Measurements from ENCODE around the gene SCMH1. TPM values are rescaled to one million over a fixed set of nuclear protein-coding genes. Genes with fewer than 3 reads are reported as not detected.

Gene SCMH1
- total RNA-seq, 4 donors from 2014 or later: 30.6 to 72.9 (median 36.3) TPM

GRCh38 chr1:41022424-41022823 lies 219.7 kb downstream of the SCMH1 start:
- TF ChIP-seq POLR2A (IDR thresholded peaks at IDR 0.05): no peak
- TF ChIP-seq CTCF (IDR thresholded peaks at IDR 0.05): no peak
- no peak for TF ChIP-seq EP300 (IDR thresholded peaks at IDR 0.05)
- WGBS, 2 donors: 86 to 92% methylated on average over 8 to 10 of the region's 10 CpGs
- DNase-seq (ENCODE audit: low spot score in 2 of 2): no peak
- Histone ChIP-seq H3K9me3 (no peaks in the 10 kb centered on the region), H3K36me3 (peaks cover 0 to 56% (median 3%) of the 10 kb centered on the region in 3 donors), H3K4me3 (no peak overlapping the region), H3K4me1 (peaks cover 0 to 14% (median 0%) of the 10 kb centered on the region in 4 donors), H3K27me3 (no peaks in the 10 kb centered on the region), H3K27ac (no peak overlapping the region)

DNA sequence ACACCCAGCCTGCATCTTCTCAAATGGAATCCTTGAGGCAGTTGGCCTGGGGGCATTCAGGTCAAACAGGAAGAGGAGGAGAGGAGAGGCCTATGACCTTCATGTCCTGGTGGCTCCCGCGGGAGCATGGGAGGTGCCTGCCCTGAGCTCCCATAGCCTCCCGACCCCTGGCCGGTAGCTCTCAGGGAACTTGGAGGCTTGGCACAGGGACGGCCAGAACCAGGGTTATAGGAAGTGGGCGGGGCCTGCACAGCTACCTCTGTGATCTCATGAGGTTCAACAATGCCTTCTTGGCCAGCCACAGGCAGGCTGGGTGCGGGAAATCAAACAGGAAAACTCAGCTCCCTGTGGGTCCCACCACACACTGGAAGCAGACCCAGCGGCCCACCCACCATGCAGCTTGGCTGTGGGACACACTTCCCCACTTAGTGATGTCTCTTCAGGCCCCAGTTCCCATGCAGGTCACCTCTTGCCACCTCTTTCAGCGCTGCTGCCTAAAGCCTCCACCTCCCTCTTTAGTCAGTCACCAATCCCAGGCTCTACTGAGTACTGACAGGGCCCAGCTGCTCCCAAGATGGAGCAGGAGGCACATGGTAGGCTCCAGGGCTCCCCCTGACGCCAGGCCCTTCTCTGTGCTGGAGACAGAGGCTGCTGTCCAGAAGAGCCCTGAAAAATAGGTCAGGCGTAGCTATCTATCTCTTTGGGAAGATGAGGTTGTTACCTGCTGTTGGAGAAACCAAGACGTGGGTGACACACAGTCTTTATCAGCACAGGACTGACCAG lies 220.4 kb downstream of the SCMH1 start, which contains the start of gene SLFNL1:
Gene SLFNL1, minus strand, starts transcription at position 200 of the 783 bp plus-strand sequence. CDS start 1,065 bp downstream, outside the sequence.
- TF ChIP-seq CTCF (IDR thresholded peaks at IDR 0.05) (no peak), POLR2A (IDR thresholded peaks at IDR 0.05) (no peak), EP300 (IDR thresholded peaks at IDR 0.05) (no peak)
- Histone ChIP-seq H3K27me3 (no peaks in the 10 kb centered on the region), H3K36me3 (peaks cover 0 to 56% (median 0%) of the 10 kb centered on the region in 3 donors), H3K4me1 (peaks cover 0 to 14% (median 0%) of the 10 kb centered on the region in 4 donors), H3K9me3 (no peaks in the 10 kb centered on the region), H3K4me3 (no peak within 1 kb of the TSS), H3K27ac (no peak within 1 kb of the TSS)
- DNase-seq (ENCODE audit: low spot score in 2 of 2): no peak
- WGBS, 2 donors: 50 to 53% methylated on average over 10 to 11 of the region's 12 CpGs

DNA sequence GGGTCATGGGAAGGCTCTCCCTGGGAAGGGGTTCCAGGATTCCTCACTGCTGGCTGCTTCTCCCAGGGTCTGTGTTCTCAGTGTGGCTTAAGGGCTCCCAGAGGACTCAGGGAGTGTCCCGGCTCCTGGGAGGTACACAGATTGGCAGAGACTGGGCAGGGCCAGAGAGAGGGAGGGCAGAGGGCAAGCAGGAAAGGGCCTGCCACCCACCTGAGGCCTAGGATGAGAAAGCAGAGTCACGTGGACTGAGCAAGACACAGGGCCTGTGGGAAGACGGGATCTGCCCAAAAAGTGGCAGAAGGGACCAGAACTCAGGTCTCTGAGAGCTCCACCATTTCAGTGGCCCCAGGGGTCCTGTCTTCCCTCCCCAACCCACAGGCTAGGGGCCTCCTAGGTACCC lies 221.5 kb downstream of the SCMH1 start:
- no peaks in the 10 kb centered on the region for H3K27me3 ChIP-seq
- no peak for DNase-seq (ENCODE audit: low spot score in 2 of 2)
- peaks cover 0 to 18% (median 0%) of the 10 kb centered on the region in 4 donors for H3K4me1 ChIP-seq
- 53 to 73% methylated on average over 3 of the region's 3 CpGs for WGBS, 2 donors
- H3K9me3 ChIP-seq: no peaks in the 10 kb centered on the region
- no peak for TF ChIP-seq EP300 (IDR thresholded peaks at IDR 0.05)
- no peak overlapping the region for H3K4me3 ChIP-seq
- no peak overlapping the region for H3K27ac ChIP-seq
- H3K36me3 ChIP-seq: peaks cover 0 to 56% (median 0%) of the 10 kb centered on the region in 3 donors

DNA sequence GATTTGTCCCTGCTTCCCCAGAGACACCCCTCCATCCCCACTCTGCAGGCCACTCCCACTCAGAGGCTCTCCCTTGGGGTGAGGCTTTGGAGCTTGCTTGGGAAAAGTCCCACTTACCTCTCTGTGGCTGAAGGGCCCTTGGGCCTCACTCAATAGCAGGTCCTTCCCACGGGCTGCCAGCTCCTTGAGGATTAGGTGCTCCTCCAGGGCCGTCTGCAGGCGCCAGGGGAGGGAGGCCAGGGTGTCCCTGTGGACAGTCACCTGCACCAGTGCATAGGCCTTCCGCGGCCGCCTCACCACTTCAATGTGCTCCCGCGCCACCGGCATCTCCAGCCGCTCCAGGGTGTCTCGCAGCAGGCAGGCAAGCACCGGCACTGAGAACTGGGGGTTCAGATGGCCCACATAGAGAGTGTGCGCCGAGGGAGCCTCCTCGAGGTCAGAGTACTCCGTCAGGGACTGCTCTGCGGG lies 222.0 kb downstream of the SCMH1 start:
- no peak for DNase-seq (ENCODE audit: low spot score in 2 of 2)
- Histone ChIP-seq H3K36me3 (peaks cover 0 to 54% (median 0%) of the 10 kb centered on the region in 3 donors), H3K27ac (no peak overlapping the region), H3K27me3 (no peaks in the 10 kb centered on the region), H3K4me1 (peaks cover 0 to 23% (median 0%) of the 10 kb centered on the region in 4 donors), H3K9me3 (no peaks in the 10 kb centered on the region), H3K4me3 (no peak overlapping the region)
- 87 to 89% methylated on average over 17 of the region's 17 CpGs for WGBS, 2 donors
- TF ChIP-seq EP300 (IDR thresholded peaks at IDR 0.05) (no peak), CTCF (IDR thresholded peaks at IDR 0.05) (no peak), POLR2A (IDR thresholded peaks at IDR 0.05) (no peak)

DNA sequence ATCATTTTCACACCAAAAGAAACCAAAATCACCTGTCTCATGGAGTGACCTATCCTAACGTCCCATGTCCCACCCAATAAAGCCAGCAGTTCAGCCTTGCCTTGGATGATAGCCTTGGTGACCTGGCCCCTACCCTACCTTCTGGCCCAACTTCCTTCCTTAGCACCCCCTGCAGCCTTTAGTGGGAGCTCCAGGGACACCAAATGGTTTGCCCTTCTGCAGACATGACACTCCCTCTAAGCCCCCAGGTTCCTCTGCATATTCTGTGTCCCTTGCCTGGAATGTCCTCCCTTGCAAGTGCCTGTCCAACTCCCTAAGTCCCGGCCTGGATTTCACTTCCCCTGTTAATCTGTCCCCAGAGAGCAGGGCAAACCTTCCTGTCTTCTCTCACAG lies 222.8 kb downstream of the SCMH1 start:
- TF ChIP-seq CTCF (IDR thresholded peaks at IDR 0.05) (no peak), POLR2A (IDR thresholded peaks at IDR 0.05) (no peak), EP300 (IDR thresholded peaks at IDR 0.05) (no peak)
- Histone ChIP-seq H3K27ac (no peak overlapping the region), H3K36me3 (peaks cover 0 to 54% (median 0%) of the 10 kb centered on the region in 3 donors), H3K27me3 (no peaks in the 10 kb centered on the region), H3K4me3 (no peak overlapping the region), H3K4me1 (peaks cover 0 to 31% (median 0%) of the 10 kb centered on the region in 4 donors), H3K9me3 (no peaks in the 10 kb centered on the region)
- WGBS, 2 donors: 59 to 63% methylated on average over 2 of the region's 2 CpGs
- DNase-seq (ENCODE audit: low spot score in 2 of 2): no peak

Data from tibial nerve (tissue), 4 donors.